OCI-M2 (cell line): ENCODE results near the gene CD2BP2.

ENCODE experiments used
- DNase-seq: peaks from one replicate; lab custom pipeline; 2025; ENCODE audit not compliant: unreplicated experiment; lab: John Stamatoyannopoulos, UW

Gene CD2BP2

GRCh38 chr16:30379158-30379783 lies 24.2 kb upstream of the CD2BP2 start:
- no peak for DNase-seq

- peak; percentile 90 for DNase-seq
Observed at GRCh38 chr16:30378236-30379157, 23.4 kb upstream of the CD2BP2 start.

- DNase-seq: no peak
Observed at GRCh38 chr16:30377812-30378235, 22.7 kb upstream of the CD2BP2 start.

GRCh38 chr16:30377050-30377811 lies 22.1 kb upstream of the CD2BP2 start:
- no peak for DNase-seq

GRCh38 chr16:30376461-30376902 lies 21.4 kb upstream of the CD2BP2 start:
- DNase-seq: no peak

- no peak for DNase-seq
Observed at GRCh38 chr16:30375864-30376263, 20.8 kb upstream of the CD2BP2 start.

GRCh38 chr16:30374538-30374937 lies 19.4 kb upstream of the CD2BP2 start, which contains the start of gene MYL11:
Gene MYL11, plus strand, starts transcription at chr16:30374802. Its CDS starts 56 bp downstream, at chr16:30374858.
- DNase-seq: no peak

GRCh38 chr16:30372725-30373124 lies 17.6 kb upstream of the CD2BP2 start:
- no peak for DNase-seq

- no peak for DNase-seq
Observed at GRCh38 chr16:30372038-30372712, 17.1 kb upstream of the CD2BP2 start.

GRCh38 chr16:30371248-30371816 lies 16.2 kb upstream of the CD2BP2 start:
- no peak for DNase-seq

GRCh38 chr16:30370456-30371247 lies 15.5 kb upstream of the CD2BP2 start, which contains the start of gene TBC1D10B:
Gene TBC1D10B, minus strand, starts transcription at chr16:30370494. Its CDS starts 311 bp downstream, at chr16:30370183.
- peak; percentile 98 for DNase-seq

GRCh38 chr16:30369938-30370455 lies 14.9 kb upstream of the CD2BP2 start:
- no peak for DNase-seq

- DNase-seq: no peak
Observed at GRCh38 chr16:30369091-30369937, 14.2 kb upstream of the CD2BP2 start.

- no peak for DNase-seq
Observed at GRCh38 chr16:30368792-30369090, 13.6 kb upstream of the CD2BP2 start.

- no peak for DNase-seq
Observed at GRCh38 chr16:30368122-30368791, 13.1 kb upstream of the CD2BP2 start.

- DNase-seq: no peak
Observed at GRCh38 chr16:30367349-30368009, 12.4 kb upstream of the CD2BP2 start.

GRCh38 chr16:30366511-30366910 lies 11.4 kb upstream of the CD2BP2 start:
- DNase-seq: no peak
